Mammary epithelial cell (primary cell): ENCODE results near the gene GLT6D1.

Experiments used
- CTCF ChIP-seq, 2 donors: IDR thresholded peaks in 1 of 2; conservative IDR thresholded peaks in 1 of 2; 2 replicates each; pipeline ENCODE4 v1.5.1; 2011 to 2012; ENCODE audit warnings: inconsistent platforms in 2 of 2, low read length in 2 of 2, mild to moderate bottlenecking in 2 of 2, control low read depth in 1 of 2, low read depth in 1 of 2; ENCODE audit not compliant: insufficient read depth in 1 of 2; ENCODE audit errors: extremely low read depth in 1 of 2
- EZH2 ChIP-seq: IDR thresholded peaks from 2 replicates; pipeline ENCODE4 v1.6.1; 2012; ENCODE audit warnings: low read length, inconsistent platforms, borderline replicate concordance

DNA sequence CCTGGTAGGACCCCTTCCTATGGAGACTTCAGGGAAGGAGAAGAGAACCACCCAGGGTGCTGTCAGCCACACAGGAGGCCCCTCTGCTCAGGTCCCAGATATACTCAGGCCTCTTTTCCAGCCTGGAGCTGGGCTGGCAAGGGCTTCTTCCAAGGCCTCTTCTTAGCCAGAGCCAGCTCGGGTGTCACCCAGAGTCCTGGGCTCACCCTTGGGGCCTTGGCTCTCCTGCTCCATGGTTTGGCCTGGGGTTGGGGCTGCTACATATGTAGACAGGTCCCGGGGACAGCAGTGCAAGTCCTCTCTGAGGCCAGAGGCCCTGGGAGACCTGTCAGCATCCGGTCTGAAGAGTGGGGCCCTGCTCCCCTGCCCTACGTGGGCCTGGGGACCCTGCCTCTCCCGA, 55.0 kb downstream of the GLT6D1 start:
- no peak for TF ChIP-seq CTCF (conservative IDR thresholded peaks at IDR 0.05 in 1 of 2, IDR thresholded peaks at IDR 0.05 in 1 of 2; ENCODE audit: extremely low read depth in 1 of 2, insufficient read depth in 1 of 2, low read depth in 1 of 2, low read length in 2 of 2)
- TF ChIP-seq EZH2 = no peak
